Effector memory CD8-positive, alpha-beta T cell (primary cell): ENCODE data around the gene TWSG1.

Source experiments
- ATAC-seq: fragments of 150-1000 bp; cut with Tn5 transposase; replicated peaks from 2 replicates; pipeline ENCODE4 v1.10.0; 2021; ENCODE audit warnings: mild to moderate bottlenecking, moderate library complexity
- DNase-seq, 3 experiments: peaks; one replicate each; pipeline ENCODE4 v3.0.0; 2021
- H3K27ac Mint-ChIP-seq, 2 donors: one replicate each; pipeline ENCODE4 v1.8.0; 2022; ENCODE audit warnings: mild to moderate bottlenecking in 2 of 2, mixed read lengths in 2 of 2, moderate library complexity in 2 of 2
- H3K27me3 Mint-ChIP-seq, 2 donors: one replicate each; pipeline ENCODE4 v1.8.0; 2022; ENCODE audit warnings: mixed read lengths in 2 of 2
- H3K36me3 Mint-ChIP-seq: one replicate; pipeline ENCODE4 v1.8.0; 2022; ENCODE audit warnings: mild to moderate bottlenecking, moderate library complexity, mixed read lengths; ENCODE audit not compliant: insufficient read depth
- H3K4me1 Mint-ChIP-seq, 2 donors: one replicate each; pipeline ENCODE4 v1.8.0; 2022; ENCODE audit warnings: low read depth in 2 of 2, mixed read lengths in 2 of 2
- H3K4me3 Mint-ChIP-seq, 2 donors: one replicate each; pipeline ENCODE4 v1.8.0; 2022; ENCODE audit warnings: mild to moderate bottlenecking in 2 of 2, mixed read lengths in 2 of 2, moderate library complexity in 2 of 2
- H3K9me3 Mint-ChIP-seq, 2 donors: one replicate each; pipeline ENCODE4 v1.8.0; 2022; ENCODE audit warnings: mixed read lengths in 2 of 2
- total RNA-seq, 9 experiments: gene quantifications; one replicate each; lab custom pipeline; 2026; lab: John Stamatoyannopoulos, UW

Gene TWSG1
- total RNA-seq, result 4.0 to 16.2 (median 12.2) reads per million in 9 experiments

DNA sequence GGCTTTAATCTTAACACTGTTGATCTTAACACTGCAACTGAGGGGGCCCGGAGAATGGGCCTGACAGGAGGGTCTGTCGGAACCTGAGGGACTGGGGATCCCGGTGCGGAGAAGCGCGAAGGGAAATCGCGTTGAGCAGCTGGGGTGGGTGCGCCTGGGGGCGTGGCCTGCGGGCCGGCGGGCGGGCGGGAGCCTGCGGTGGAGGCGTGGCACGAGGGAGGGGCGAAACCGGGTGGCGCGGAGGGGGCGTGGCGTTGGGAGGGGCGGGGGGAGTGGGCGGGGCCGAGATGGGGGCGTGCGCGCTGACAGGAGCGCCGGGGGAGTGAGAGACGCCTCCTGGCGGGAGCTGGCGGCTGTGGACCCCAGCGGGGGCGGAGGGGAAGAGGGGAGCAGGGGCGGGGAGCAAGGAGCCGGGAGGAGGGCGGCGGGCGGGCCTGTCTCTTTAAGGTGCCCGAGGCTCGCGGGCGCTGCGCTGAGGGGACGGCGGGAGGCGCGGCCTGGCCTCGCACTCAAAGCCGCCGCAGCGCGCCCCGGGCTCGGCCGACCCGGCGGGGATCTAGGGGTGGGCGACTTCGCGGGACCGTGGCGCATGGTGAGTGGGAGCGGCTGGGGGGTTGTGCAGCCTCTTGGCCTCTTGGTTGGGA is at the start of gene TWSG1:
Gene TWSG1 (plus strand): TSS at position 445 of the 644 bp plus-strand sequence. CDS start 2,457 bp downstream, outside the sequence.
- Mint-ChIP-seq H3K4me3 (peak within 1 kb of the TSS; percentile 83 to 87), H3K9me3 (no peaks in the 10 kb centered on the region), H3K27me3 (no peaks in the 10 kb centered on the region), H3K4me1 (peaks cover 10 to 16% of the 10 kb centered on the region in 2 donors), H3K36me3 (peaks cover 10% of the 10 kb centered on the region), H3K27ac (peak within 1 kb of the TSS; percentile 69 to 86)
- ATAC-seq (peak; percentile 86), DNase-seq (peak; percentile 90 to 91 (median 90))

DNA sequence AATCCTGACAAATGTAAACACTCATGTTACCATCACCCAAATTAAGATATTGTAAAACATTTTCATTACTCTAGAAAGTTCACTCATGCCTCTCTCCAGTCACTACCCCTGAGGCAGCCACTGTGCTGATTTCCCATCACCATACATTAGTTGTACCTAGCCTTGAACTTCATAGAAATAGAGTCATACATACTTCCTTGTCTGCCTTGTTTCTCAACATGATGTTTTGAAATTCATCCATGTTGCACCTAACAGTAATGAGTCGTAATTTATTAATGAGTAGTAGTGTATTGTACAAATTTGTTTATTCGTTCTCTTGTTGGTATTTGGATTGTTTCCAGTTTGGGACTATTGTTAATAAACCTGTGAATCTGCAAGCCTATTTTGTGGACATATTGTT is 49.0 kb upstream of the TWSG1 start:
- no peak overlapping the region for H3K27ac Mint-ChIP-seq

DNA sequence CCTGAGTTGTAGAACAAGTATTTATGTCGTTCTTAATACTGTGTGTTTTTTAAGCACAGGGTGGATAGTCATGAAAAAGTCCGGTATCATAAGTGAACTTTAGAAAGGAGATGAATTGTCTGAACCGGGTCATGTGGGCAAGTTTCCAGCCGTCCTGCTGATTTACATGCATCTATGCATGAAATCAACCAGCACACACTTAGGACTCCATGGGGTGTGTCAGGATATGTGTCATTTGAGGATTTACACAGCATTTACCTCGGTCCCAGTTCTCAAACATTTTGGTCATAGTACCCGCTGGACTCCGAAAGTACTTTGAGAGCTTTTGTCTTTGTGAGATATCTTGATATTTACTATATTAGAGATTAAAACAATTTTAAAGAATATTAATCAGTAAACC is 47.5 kb upstream of the TWSG1 start:
- H3K27me3 Mint-ChIP-seq, result no peaks in the 10 kb centered on the region
- ATAC-seq (no peak), DNase-seq (no peak)
- H3K4me1 Mint-ChIP-seq, result no peaks in the 10 kb centered on the region
- no peak overlapping the region for H3K4me3 Mint-ChIP-seq
- peaks cover 0 to 2% of the 10 kb centered on the region in 2 donors for H3K9me3 Mint-ChIP-seq
- H3K36me3 Mint-ChIP-seq, result peaks cover 12% of the 10 kb centered on the region
- peak overlapping the region in 1 of 2 donors; percentile 3 for H3K27ac Mint-ChIP-seq

More for the DNA sequence above, 49.0 kb upstream of the TWSG1 start:
- H3K4me1 Mint-ChIP-seq, result no peaks in the 10 kb centered on the region
- H3K9me3 Mint-ChIP-seq, result no peaks in the 10 kb centered on the region
- DNase-seq (no peak), ATAC-seq (no peak)
- no peak overlapping the region for H3K4me3 Mint-ChIP-seq
- H3K27me3 Mint-ChIP-seq, result no peaks in the 10 kb centered on the region
- H3K36me3 Mint-ChIP-seq, result peaks cover 19% of the 10 kb centered on the region

DNA sequence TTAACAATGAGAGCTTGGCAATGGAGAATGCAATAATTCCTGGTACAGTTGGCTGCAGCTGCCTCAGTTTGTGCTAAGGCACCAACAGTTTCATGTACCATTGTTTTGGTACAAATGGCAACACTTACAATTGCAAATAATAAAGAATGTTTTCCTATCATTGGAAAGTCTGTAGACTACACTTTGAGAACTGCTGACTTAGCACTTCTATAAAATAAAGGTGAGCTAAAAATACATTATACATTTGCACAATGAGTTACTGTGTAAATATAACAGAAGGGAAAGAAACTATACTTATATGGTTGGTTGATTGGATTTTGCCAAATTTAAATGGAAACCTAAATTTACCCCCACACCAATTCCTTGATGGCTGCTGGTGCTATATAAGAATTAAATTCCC is 44.9 kb upstream of the TWSG1 start:
- peak overlapping the region in 1 of 2 donors; percentile 41 for H3K27ac Mint-ChIP-seq
- H3K4me3 Mint-ChIP-seq, result no peak overlapping the region
- H3K9me3 Mint-ChIP-seq, result peaks cover 2 to 7% of the 10 kb centered on the region in 2 donors
- DNase-seq (no peak), ATAC-seq (no peak)
- H3K36me3 Mint-ChIP-seq, result peaks cover 6% of the 10 kb centered on the region
- no peaks in the 10 kb centered on the region for H3K27me3 Mint-ChIP-seq
- no peaks in the 10 kb centered on the region for H3K4me1 Mint-ChIP-seq

DNA sequence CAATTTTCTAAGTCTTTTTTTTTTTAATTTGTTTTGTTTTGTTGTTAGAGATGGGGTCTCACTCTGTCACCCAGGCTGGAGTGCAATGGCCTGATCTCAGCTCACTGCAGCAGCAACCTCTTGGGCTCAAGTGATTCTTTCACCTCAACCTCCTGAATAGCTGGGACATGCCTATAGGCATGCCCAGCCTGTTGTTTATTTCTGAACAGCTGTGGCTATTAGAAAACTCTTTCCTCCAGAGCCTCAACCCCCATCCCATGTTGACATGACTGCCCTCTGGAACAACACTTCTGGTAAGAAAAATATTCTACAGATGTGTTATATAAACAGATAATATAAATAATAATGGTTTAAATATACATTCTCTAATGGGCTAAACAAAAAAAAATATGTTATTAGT is 44.4 kb upstream of the TWSG1 start:
- H3K27ac Mint-ChIP-seq, result peak overlapping the region in 1 of 2 donors; percentile 41
- no peaks in the 10 kb centered on the region for H3K4me1 Mint-ChIP-seq
- H3K4me3 Mint-ChIP-seq, result no peak overlapping the region
- no peaks in the 10 kb centered on the region for H3K27me3 Mint-ChIP-seq
- H3K36me3 Mint-ChIP-seq, result peaks cover 3% of the 10 kb centered on the region
- no peak for ATAC-seq
- peaks cover 2 to 7% of the 10 kb centered on the region in 2 donors for H3K9me3 Mint-ChIP-seq
- no peak for DNase-seq

DNA sequence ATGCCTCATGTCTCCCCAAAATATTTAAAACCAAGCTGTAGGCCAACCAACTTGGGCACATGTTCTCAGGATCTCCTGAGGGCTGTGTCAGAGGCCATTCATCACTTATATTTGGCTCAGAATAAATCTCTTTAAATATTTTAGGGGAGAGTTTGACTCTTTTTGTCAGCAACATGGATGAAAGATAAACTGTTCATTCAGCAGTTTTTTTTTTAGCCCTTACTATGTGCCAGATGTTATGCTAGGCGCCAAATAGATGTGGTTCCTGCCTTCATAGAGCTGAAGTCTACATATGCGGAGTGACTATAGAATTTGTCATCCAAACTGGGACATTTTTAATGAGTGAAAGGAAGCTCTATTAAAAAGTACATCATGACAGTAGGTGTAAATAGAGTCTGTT is 42.5 kb upstream of the TWSG1 start:
- ATAC-seq (no peak), DNase-seq (no peak)
- Mint-ChIP-seq H3K36me3 (no peaks in the 10 kb centered on the region), H3K27ac (no peak overlapping the region), H3K4me3 (no peak overlapping the region), H3K27me3 (no peaks in the 10 kb centered on the region), H3K9me3 (peaks cover 2 to 7% of the 10 kb centered on the region in 2 donors), H3K4me1 (no peaks in the 10 kb centered on the region)

DNA sequence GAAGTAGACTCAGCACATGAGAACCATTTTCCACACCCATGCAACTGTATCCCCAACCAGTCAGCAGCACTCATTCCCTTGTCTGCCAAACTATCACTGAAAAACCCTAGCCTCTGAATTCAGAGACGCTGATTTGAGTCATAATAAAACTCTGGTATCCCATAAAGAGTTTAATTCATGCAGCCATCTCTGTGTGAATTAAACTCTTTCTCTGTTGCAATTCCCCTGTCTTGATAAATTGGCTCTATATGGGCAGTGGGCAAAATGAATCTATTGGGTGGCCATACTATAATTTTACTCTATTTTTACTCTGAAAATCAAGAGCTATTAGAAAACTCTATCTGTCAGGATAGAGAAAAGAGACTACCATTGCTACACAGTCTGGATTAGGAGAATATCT is 40.6 kb upstream of the TWSG1 start:
- ATAC-seq (no peak), DNase-seq (no peak)
- no peak overlapping the region for H3K27ac Mint-ChIP-seq
- no peaks in the 10 kb centered on the region for H3K36me3 Mint-ChIP-seq
- H3K4me3 Mint-ChIP-seq, result no peak overlapping the region
- H3K4me1 Mint-ChIP-seq, result no peaks in the 10 kb centered on the region
- H3K27me3 Mint-ChIP-seq, result no peaks in the 10 kb centered on the region
- H3K9me3 Mint-ChIP-seq, result peaks cover 2 to 7% of the 10 kb centered on the region in 2 donors

DNA sequence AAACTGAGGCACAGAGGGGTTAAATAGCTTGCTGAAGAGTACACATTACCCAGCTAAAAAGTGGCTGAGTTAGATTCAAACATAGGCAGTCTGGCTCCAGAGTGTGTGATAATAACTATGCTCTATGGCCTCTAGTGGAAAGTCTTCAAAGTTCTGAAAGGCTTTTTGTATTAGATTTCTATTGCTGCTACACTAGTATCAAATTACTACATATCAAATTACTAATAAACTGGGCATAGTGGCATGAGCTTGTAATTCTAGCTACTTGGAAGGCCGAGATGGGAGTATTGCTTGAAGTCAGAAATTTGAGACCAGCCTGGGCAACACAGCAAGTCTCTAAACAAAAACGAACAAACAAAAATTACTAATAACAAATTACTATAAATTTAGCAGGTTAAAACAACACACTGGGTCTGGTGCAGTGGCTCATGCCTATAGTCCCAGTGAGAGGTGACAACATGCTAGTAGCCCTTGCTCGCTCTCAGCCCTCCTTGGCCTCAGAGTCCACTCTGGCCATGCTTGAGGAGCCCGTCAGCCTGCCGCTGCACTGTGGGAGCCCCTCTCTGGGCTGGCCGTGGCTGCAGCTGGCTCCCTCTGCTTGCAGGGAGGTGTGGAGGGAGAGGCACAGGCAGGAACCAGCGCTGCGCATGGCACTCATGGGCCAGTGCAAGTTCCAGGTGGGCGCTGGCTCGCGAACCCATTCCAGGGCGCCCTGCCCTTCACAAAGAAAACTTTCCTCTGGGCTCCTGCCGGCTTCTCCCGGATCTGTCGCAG is 38.2 kb upstream of the TWSG1 start:
- Mint-ChIP-seq H3K27ac (no peak overlapping the region), H3K4me3 (no peak overlapping the region), H3K36me3 (no peaks in the 10 kb centered on the region), H3K27me3 (no peaks in the 10 kb centered on the region), H3K9me3 (peaks cover 2 to 7% of the 10 kb centered on the region in 2 donors), H3K4me1 (no peaks in the 10 kb centered on the region)
- ATAC-seq (no peak), DNase-seq (no peak)

DNA sequence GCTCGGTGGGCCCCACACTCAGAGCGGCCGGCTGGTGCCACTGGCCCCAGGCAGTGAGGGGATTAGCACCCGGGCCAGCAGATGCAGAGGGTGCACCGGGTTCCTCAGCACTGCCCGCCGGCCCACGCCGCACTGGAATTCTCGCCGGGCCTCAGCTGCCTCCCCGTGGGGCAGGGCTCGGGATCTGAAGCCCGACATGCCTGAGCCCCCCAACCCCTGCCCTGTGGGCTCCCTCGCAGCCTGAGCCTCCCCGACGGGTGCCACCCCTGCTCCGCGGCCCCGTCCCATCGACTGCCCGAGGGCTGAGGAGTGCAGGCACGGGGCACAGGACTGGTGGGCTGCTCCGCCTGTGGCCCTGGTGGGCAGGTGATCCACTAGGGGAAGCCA is 37.6 kb upstream of the TWSG1 start:
- H3K4me3 Mint-ChIP-seq, result no peak overlapping the region
- peaks cover 0 to 2% of the 10 kb centered on the region in 2 donors for H3K27me3 Mint-ChIP-seq
- DNase-seq (no peak), ATAC-seq (no peak)
- no peak overlapping the region for H3K27ac Mint-ChIP-seq
- H3K9me3 Mint-ChIP-seq, result peaks cover 0 to 10% of the 10 kb centered on the region in 2 donors
- no peaks in the 10 kb centered on the region for H3K36me3 Mint-ChIP-seq
- no peaks in the 10 kb centered on the region for H3K4me1 Mint-ChIP-seq

DNA sequence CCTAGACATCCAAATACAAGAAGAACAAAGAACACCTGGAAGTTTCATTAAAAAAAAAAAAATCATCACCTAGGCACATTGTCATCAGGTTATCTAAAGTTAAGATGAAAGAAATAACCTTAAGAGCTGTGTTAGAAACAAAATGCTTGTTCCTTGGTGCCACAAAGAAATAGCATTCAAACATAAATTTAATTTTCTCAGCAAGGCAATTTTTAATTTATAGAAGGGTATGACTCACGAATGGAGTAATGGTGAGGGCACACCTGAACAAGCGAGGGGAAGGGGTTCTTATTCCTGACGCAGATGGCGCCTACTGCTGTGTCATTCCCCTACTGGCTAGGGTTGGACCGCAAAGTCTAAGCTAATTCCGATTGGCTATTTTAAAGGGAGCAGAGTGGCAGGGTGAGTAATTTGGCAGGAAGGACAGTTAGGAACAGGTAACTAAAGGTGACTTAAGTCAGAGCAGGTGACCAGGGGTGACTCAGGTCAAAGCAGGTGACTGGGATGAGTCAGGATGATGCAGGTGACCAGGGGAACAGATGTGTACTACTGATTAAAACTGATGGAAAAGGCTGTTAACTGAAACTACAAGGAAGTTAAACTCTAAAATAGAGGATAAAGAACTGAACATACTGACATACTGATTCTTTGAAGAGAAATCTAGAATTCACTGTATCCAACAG is 30.0 kb upstream of the TWSG1 start:
- no peaks in the 10 kb centered on the region for H3K36me3 Mint-ChIP-seq
- H3K9me3 Mint-ChIP-seq, result peaks cover 16 to 36% of the 10 kb centered on the region in 2 donors
- DNase-seq (no peak), ATAC-seq (no peak)
- no peaks in the 10 kb centered on the region for H3K4me1 Mint-ChIP-seq
- no peak overlapping the region for H3K4me3 Mint-ChIP-seq
- no peak overlapping the region for H3K27ac Mint-ChIP-seq
- H3K27me3 Mint-ChIP-seq, result peaks cover 43 to 45% of the 10 kb centered on the region in 2 donors

DNA sequence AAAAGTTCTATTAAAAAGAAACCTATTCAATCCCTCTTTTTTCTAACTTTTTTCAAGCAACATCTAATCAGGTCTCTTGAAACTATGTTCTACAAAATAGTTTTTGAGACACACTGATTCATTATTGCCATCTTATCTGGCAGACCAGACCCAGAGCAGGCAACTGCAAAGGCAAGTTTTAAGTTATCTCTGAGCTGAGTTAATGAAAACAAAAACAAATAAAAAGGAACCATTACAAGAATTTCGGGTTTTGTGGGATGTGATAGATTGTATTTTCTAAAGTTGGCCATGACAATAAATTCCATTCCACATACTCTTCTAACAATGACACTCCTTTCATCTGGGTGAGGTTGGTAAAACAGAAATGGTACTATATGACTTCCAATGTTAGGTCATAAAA is 15.2 kb upstream of the TWSG1 start:
- Mint-ChIP-seq H3K27me3 (peaks cover 18 to 38% of the 10 kb centered on the region in 2 donors), H3K27ac (no peak overlapping the region), H3K36me3 (no peaks in the 10 kb centered on the region), H3K4me1 (no peaks in the 10 kb centered on the region), H3K4me3 (no peak overlapping the region), H3K9me3 (peaks cover 0 to 3% of the 10 kb centered on the region in 2 donors)
- DNase-seq, result no peak
- no peak for ATAC-seq

DNA sequence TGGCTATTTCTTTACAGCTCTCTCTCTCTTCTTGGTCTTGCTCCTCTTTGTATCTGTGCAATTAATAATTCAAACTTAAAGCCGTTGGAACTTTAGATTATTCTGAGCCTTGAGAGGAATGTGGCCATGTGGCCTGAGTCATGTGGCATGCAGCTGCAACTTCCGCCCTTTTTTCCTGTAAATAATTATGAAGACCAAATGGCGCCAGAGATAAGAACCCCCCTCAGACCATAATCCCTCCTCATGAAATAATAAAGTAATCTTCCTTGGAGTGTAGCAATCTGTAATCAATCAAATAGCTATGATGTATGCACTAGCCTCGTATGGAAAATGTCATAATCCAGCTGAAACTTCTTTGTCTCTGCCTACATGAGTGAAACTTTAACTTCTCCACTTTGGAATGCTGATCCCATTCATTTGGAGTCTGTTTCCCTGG is 13.5 kb upstream of the TWSG1 start:
- no peak for DNase-seq
- Mint-ChIP-seq H3K4me1 (no peaks in the 10 kb centered on the region), H3K4me3 (no peak overlapping the region), H3K9me3 (peaks cover 0 to 3% of the 10 kb centered on the region in 2 donors), H3K27ac (no peak overlapping the region), H3K27me3 (peaks cover 18 to 38% of the 10 kb centered on the region in 2 donors), H3K36me3 (no peaks in the 10 kb centered on the region)
- no peak for ATAC-seq

DNA sequence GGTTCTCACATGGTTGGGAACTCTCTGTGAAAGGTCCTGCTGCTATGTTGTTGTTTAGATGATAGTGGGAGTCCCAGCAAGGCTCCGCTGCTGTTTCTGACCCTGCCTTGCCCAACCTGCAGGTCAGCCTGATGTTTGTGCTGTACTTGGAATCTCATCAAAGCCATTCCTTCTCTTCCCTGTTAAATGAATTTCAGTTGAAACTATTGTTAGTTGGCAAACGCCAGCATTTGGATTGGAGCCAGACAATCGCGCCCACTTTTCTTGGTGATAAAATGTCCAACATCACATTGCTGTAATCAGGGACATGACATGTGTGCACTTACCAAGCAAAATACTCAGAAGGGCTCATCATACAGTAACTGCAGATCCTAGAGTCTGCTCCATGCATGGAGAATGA is 12.8 kb upstream of the TWSG1 start:
- H3K9me3 Mint-ChIP-seq, result peaks cover 0 to 3% of the 10 kb centered on the region in 2 donors
- no peak for DNase-seq
- peaks cover 22 to 38% of the 10 kb centered on the region in 2 donors for H3K27me3 Mint-ChIP-seq
- no peak overlapping the region for H3K27ac Mint-ChIP-seq
- H3K36me3 Mint-ChIP-seq, result no peaks in the 10 kb centered on the region
- no peak overlapping the region for H3K4me3 Mint-ChIP-seq
- no peaks in the 10 kb centered on the region for H3K4me1 Mint-ChIP-seq
- no peak for ATAC-seq
